Measurements from ENCODE around the gene WDR48.

Gene WDR48

GRCh38 chr3:39133822-39134221 lies 82.0 kb downstream of the WDR48 start:
- no peak for TF ChIP-seq CTCF (IDR thresholded peaks at IDR 0.05)

- no peak for TF ChIP-seq CTCF (IDR thresholded peaks at IDR 0.05)
Measured at GRCh38 chr3:39134305-39134704, 82.5 kb downstream of the WDR48 start.

GRCh38 chr3:39135170-39135805 lies 83.5 kb downstream of the WDR48 start:
- no peak for TF ChIP-seq CTCF (IDR thresholded peaks at IDR 0.05)

- TF ChIP-seq CTCF (IDR thresholded peaks at IDR 0.05): no peak
Measured at GRCh38 chr3:39136533-39137434, 85.0 kb downstream of the WDR48 start.

- TF ChIP-seq CTCF (IDR thresholded peaks at IDR 0.05): no peak
Measured at GRCh38 chr3:39137435-39137936, 85.7 kb downstream of the WDR48 start.

GRCh38 chr3:39137991-39138803 lies 86.4 kb downstream of the WDR48 start:
- no peak for TF ChIP-seq CTCF (IDR thresholded peaks at IDR 0.05)

GRCh38 chr3:39138804-39139415 lies 87.1 kb downstream of the WDR48 start:
- no peak for TF ChIP-seq CTCF (IDR thresholded peaks at IDR 0.05)

All from LNCAP (cell line).